Lower leg skin (tissue), 3 donors: Measurements from ENCODE around the gene TSHZ2.

Experiments used
- POLR2A ChIP-seq, 2 donors: fragments of 450-650 bp; IDR thresholded peaks; one replicate each; pipeline ENCODE4 v1.6.1; 2016 to 2017; ENCODE audit warnings: antibody characterized with exemption in 2 of 2, mild to moderate bottlenecking in 1 of 2, moderate library complexity in 1 of 2
- TF ChIP-seq, protein P1 (sequence below), 3 donors: fragments of 450-650 bp; IDR thresholded peaks; one replicate each; pipeline ENCODE4 v1.5.1; 2016; ENCODE audit warnings: antibody characterized with exemption in 3 of 3, mild to moderate bottlenecking in 3 of 3, moderate library complexity in 2 of 3

GRCh38 chr20:53077373-53078205, 105.4 kb downstream of the TSHZ2 start:
- TF ChIP-seq, protein P1, sequence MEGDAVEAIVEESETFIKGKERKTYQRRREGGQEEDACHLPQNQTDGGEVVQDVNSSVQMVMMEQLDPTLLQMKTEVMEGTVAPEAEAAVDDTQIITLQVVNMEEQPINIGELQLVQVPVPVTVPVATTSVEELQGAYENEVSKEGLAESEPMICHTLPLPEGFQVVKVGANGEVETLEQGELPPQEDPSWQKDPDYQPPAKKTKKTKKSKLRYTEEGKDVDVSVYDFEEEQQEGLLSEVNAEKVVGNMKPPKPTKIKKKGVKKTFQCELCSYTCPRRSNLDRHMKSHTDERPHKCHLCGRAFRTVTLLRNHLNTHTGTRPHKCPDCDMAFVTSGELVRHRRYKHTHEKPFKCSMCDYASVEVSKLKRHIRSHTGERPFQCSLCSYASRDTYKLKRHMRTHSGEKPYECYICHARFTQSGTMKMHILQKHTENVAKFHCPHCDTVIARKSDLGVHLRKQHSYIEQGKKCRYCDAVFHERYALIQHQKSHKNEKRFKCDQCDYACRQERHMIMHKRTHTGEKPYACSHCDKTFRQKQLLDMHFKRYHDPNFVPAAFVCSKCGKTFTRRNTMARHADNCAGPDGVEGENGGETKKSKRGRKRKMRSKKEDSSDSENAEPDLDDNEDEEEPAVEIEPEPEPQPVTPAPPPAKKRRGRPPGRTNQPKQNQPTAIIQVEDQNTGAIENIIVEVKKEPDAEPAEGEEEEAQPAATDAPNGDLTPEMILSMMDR (IDR thresholded peaks at IDR 0.05) = no peak
- no peak for TF ChIP-seq POLR2A (IDR thresholded peaks at IDR 0.05)
